ENCODE results near the gene CMYA5.

GRCh38 chr5:79731775-79732174 is 42.1 kb downstream of the CMYA5 start:
- TF ChIP-seq, protein P1, sequence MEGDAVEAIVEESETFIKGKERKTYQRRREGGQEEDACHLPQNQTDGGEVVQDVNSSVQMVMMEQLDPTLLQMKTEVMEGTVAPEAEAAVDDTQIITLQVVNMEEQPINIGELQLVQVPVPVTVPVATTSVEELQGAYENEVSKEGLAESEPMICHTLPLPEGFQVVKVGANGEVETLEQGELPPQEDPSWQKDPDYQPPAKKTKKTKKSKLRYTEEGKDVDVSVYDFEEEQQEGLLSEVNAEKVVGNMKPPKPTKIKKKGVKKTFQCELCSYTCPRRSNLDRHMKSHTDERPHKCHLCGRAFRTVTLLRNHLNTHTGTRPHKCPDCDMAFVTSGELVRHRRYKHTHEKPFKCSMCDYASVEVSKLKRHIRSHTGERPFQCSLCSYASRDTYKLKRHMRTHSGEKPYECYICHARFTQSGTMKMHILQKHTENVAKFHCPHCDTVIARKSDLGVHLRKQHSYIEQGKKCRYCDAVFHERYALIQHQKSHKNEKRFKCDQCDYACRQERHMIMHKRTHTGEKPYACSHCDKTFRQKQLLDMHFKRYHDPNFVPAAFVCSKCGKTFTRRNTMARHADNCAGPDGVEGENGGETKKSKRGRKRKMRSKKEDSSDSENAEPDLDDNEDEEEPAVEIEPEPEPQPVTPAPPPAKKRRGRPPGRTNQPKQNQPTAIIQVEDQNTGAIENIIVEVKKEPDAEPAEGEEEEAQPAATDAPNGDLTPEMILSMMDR (IDR thresholded peaks at IDR 0.05; ENCODE audit: low read length), result no peak
- no peak for TF ChIP-seq EZH2 (optimal IDR thresholded peaks at IDR 0.05; ENCODE audit: low read depth, low read length)
- no peak for TF ChIP-seq EZH2phosphoT487 (IDR thresholded peaks at IDR 0.05; ENCODE audit: low read length)

Measured in MM.1S (cell line).